K562 (cell line): ENCODE results near the gene DGUOK. TPM values are rescaled to one million over a fixed set of nuclear protein-coding genes. Genes with fewer than 3 reads are reported as not detected.

Experiments used
- ATAC-seq: fragments of 200-7000 bp; cut with Tn5 transposase; 3 replicates; pipeline ENCODE4 v1.9.1; 2020; ENCODE audit warnings: moderate library complexity
- BruUV-seq: library from RNA; stranded (reverse); fragments of 400-500 nt; replicated peaks from 2 replicates; lab custom pipeline; 2021; lab: Mats Ljungman, UMichigan
- CTCF ChIA-PET: fragments of 300-600 bp; formaldehyde crosslinking; extraction: SDS; loops from one replicate; lab custom pipeline; 2021; ENCODE audit warnings: low intra/inter-chr PET ratio; lab: Yijun Ruan, JAX
- POLR2A ChIA-PET: fragments of 300-600, 350-650 bp; sonication (Branson Sonifier 250); formaldehyde crosslinking; extraction: SDS; loops from one replicate; lab custom pipeline; 2021; ENCODE audit warnings: antibody characterized with exemption, inconsistent platforms; lab: Yijun Ruan, JAX
- DNase-seq, 4 experiments: peaks; one replicate each; pipeline versions ENCODE4 v3.0.0 to v3.0.0-alpha.2; 2011 to 2018; ENCODE audit warnings: low spot score in 3 of 4, mixed read lengths in 3 of 4; ENCODE audit errors: extremely low read depth in 1 of 4
- FAIRE-seq: peaks from 2 replicates; lab custom pipeline; 2011; peaks lifted over from hg19 to GRCh38; lab: Jason Lieb, UNC
- H2AFZ ChIP-seq: 2 replicates; pipeline ENCODE4 v1.6.0; 2011; ENCODE audit warnings: low read depth, low read length, control low read depth, inconsistent platforms
- H3K27ac ChIP-seq: fragments of 200-600 bp; 3 replicates; pipeline ENCODE4 v1.8.0; 2011; ENCODE audit warnings: low read depth, mild to moderate bottlenecking, control low read depth, inconsistent platforms, low read length, moderate library complexity, mixed read lengths; ENCODE audit errors: extremely low read depth
- H3K27me3 ChIP-seq, 2 experiments: fragments of 300-600 bp in 1 of 2; 2 replicates in 1 of 2; 3 replicates in 1 of 2; pipeline versions ENCODE4 v1.6.0 to v1.8.0; 2011; ENCODE audit warnings: inconsistent platforms in 2 of 2, low read length in 2 of 2, mild to moderate bottlenecking in 1 of 2, mixed read lengths in 1 of 2, moderate library complexity in 1 of 2; ENCODE audit not compliant: control insufficient read depth in 2 of 2, insufficient read depth in 2 of 2
- H3K36me3 ChIP-seq: fragments of 300-600 bp; 3 replicates; pipeline ENCODE4 v1.8.0; 2011; ENCODE audit warnings: mild to moderate bottlenecking, low read length, inconsistent platforms; ENCODE audit not compliant: control insufficient read depth, insufficient read depth
- H3K4me1 ChIP-seq, 2 experiments: fragments of 200-600 bp in 1 of 2; replicated peaks in 1 of 2; 2 replicates in 1 of 2; 3 replicates in 1 of 2; pipeline versions ENCODE4 v1.5.1 to v1.8.0; 2011; ENCODE audit warnings: inconsistent platforms in 2 of 2, low read length in 2 of 2, mild to moderate bottlenecking in 1 of 2, mixed read lengths in 1 of 2, moderate library complexity in 1 of 2; ENCODE audit not compliant: control insufficient read depth in 2 of 2, insufficient read depth in 2 of 2
- H3K4me2 ChIP-seq: 2 replicates; pipeline ENCODE4 v1.6.1; 2011; ENCODE audit warnings: low read length, control low read depth, inconsistent platforms, mixed read lengths; ENCODE audit not compliant: insufficient read depth
- H3K4me3 ChIP-seq: fragments of 200-600 bp; sonication (generic), shearing (Covaris generic); 2 replicates; pipeline ENCODE4 v1.5.1; 2016; ENCODE audit warnings: control low read depth, inconsistent platforms
- H3K79me2 ChIP-seq: fragments of 200-600 bp; 3 replicates; pipeline ENCODE4 v1.8.0; 2011; ENCODE audit warnings: low read length, inconsistent platforms; ENCODE audit not compliant: control insufficient read depth, insufficient read depth
- H3K9ac ChIP-seq, 2 experiments: 2 replicates each; pipeline versions ENCODE4 v1.6.0 to v1.6.1; 2011; ENCODE audit warnings: low read depth in 2 of 2, low read length in 2 of 2, control low read depth in 1 of 2, inconsistent platforms in 1 of 2, mild to moderate bottlenecking in 1 of 2, mixed read lengths in 1 of 2; ENCODE audit not compliant: insufficient read depth in 1 of 2
- H3K9me1 ChIP-seq: one replicate; pipeline ENCODE4 v1.6.0; 2011; ENCODE audit warnings: inconsistent platforms, mild to moderate bottlenecking, low read length, moderate library complexity; ENCODE audit not compliant: control insufficient read depth, insufficient read depth
- H3K9me3 ChIP-seq: replicated peaks from 2 replicates; pipeline ENCODE4 v1.5.1; 2011; ENCODE audit warnings: low read depth, low read length, inconsistent platforms; ENCODE audit not compliant: control insufficient read depth, insufficient read depth
- H4K20me1 ChIP-seq: replicated peaks from 2 replicates; pipeline ENCODE4 v1.6.1; 2011; ENCODE audit warnings: low read length, inconsistent platforms, mixed read lengths; ENCODE audit not compliant: control insufficient read depth, insufficient read depth
- KDM1A ChIP-seq, 2 experiments: fragments of 450-650 bp; IDR thresholded peaks; 2 replicates each; pipeline ENCODE4 v1.6.1; 2016; ENCODE audit warnings: mild to moderate bottlenecking in 2 of 2
- NONO ChIP-seq, 2 experiments: fragments of 200-400 bp in 1 of 2; fragments of 450-650 bp in 1 of 2; formaldehyde crosslinking in 1 of 2; IDR thresholded peaks; 2 replicates each; pipeline ENCODE4 v1.6.1; 2017; ENCODE audit warnings: low read depth in 2 of 2, mild to moderate bottlenecking in 2 of 2, moderate library complexity in 2 of 2, low read length in 1 of 2
- POLR2A ChIP-seq: fragments of 450-650 bp; conservative IDR thresholded peaks from 2 replicates; pipeline ENCODE4 v1.6.1; 2016
- ZNF316 ChIP-seq: fragments of 450-650 bp; IDR thresholded peaks from 2 replicates; pipeline ENCODE4 v1.6.1; 2016
- whole genome bisulfite sequencing: fragments of 100-300 bp; shearing (Covaris generic); methylation state at CpG from one replicate; pipeline ENCODE4 v1.1.6; 2016; ENCODE audit warnings: low coverage, mixed read lengths; ENCODE audit not compliant: insufficient coverage; ENCODE audit errors: missing lambda C conversion rate; 5-methylcytosine and 5-hydroxymethylcytosine counted together
- in situ Hi-C: fragments of 300-500 bp; cut with MboI; formaldehyde crosslinking; loops from 4 replicates; pipeline ENCODE4 v1.15.0; 2018; ENCODE audit warnings: inconsistent platforms, mixed read lengths
- intact Hi-C: fragments of 100-400 bp; cut with micrococcal nuclease; formaldehyde crosslinking; loops from 2 replicates; pipeline ENCODE4 v1.14.2; 2022
- polyA plus RNA-seq, 8 experiments: library from polyadenylated mRNA; depleted of rRNA in 4 of 8; stranded (reverse) in 5 of 8; unstranded in 3 of 8; fragments of >200 nt; fragmentation: Nextera tagmentation in 2 of 8; fragmentation: Illumina TruSeq in 1 of 8; extraction: Ambion mirVana in 2 of 8; extraction: Trizol in 1 of 8; gene quantifications; 2 replicates each; pipeline versions ENCODE4 v1.2.1 to v1.2.3, GENCODE V29; 2011 to 2014; ENCODE audit warnings: inconsistent platforms in 1 of 8, missing spikeins in 1 of 8
- total RNA-seq, 7 experiments: library from RNA; depleted of rRNA in 6 of 7; stranded (reverse); fragments of >200 nt in 6 of 7; fragmentation: Illumina TruSeq in 2 of 7; extraction: Trizol in 2 of 7; gene quantifications; 2 replicates each; pipeline versions ENCODE4 v1.2.1 to v1.2.3, GENCODE V29; 2011 to 2021; ENCODE audit warnings: low replicate concordance in 1 of 7
- TF ChIP-seq, protein P1 (sequence below): IDR thresholded peaks from 2 replicates; pipeline ENCODE4 v1.6.1; 2012; ENCODE audit warnings: low read depth, low read length, improper control_type of control experiment, borderline replicate concordance
- TF ChIP-seq, protein P2 (sequence below): IDR thresholded peaks from 2 replicates; pipeline ENCODE4 v1.6.1; 2014; ENCODE audit warnings: antibody characterized with exemption

DGUOK gene
- total and polyA plus RNA-seq, 9 of the 15 experiments (the other 6 are each of a cell fraction or from before 2014, with no cell fraction given): 67.0 to 288 (median 126) TPM

DNA sequence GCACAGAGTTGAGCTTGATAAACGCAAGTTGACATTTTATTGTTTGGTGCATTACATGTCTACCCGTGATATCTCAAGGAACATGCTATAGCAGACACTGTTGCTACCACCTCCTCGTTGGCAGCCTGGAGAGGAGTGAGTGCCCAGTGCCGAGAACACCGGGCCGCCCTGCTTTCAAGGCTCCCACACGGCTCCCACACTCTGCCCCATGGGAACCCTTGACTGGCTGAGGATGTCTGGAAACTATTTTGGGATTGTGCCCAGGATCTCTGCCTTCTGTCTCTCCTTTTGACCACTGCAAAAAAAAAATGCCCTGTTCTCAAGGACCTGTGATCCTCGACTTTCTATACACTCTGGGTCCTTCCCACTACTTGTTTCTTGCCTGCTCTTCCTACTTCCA, 79.1 kb downstream of the DGUOK start:
- H3K4me2 ChIP-seq: 0 out of 2 replicates have a peak overlapping the region, but pooled peaks have one; percentile 6
- ChIA-PET CTCF (no interaction called here), POLR2A (interaction anchor here (0.5 to 1.9 kb wide), 5 partner anchors 9 to 1342 kb away, joined by 3 to 5 read pairs (median 3); no protein-coding TSS in a partner anchor)
- H3K27me3 ChIP-seq: no peaks in the 10 kb centered on the region
- no peak overlapping the region; a peak in 1 of 4 replicates for H3K9ac ChIP-seq
- intact Hi-C loops (no loop called here), in situ Hi-C loops (no loop called here)
- 87% methylated on average over 8 of the region's 8 CpGs for WGBS
- peaks cover 3% of the 10 kb centered on the region for H3K9me1 ChIP-seq
- no peaks in the 10 kb centered on the region; the same call in 1 of the 2 replicates for H4K20me1 ChIP-seq
- FAIRE-seq (no peak), DNase-seq (no peak), ATAC-seq (no peak)
- peaks cover 51 to 66% of the 10 kb centered on the region in 2 experiments for H3K4me1 ChIP-seq
- no peaks in the 10 kb centered on the region for H3K9me3 ChIP-seq
- H3K4me3 ChIP-seq: no peak overlapping the region
- H3K27ac ChIP-seq: no peak overlapping the region; the same call in 2 of the 3 replicates
- no TSS peak for BruUV-seq
- peaks cover 24% of the 10 kb centered on the region for H3K36me3 ChIP-seq
- TF ChIP-seq, protein P1, sequence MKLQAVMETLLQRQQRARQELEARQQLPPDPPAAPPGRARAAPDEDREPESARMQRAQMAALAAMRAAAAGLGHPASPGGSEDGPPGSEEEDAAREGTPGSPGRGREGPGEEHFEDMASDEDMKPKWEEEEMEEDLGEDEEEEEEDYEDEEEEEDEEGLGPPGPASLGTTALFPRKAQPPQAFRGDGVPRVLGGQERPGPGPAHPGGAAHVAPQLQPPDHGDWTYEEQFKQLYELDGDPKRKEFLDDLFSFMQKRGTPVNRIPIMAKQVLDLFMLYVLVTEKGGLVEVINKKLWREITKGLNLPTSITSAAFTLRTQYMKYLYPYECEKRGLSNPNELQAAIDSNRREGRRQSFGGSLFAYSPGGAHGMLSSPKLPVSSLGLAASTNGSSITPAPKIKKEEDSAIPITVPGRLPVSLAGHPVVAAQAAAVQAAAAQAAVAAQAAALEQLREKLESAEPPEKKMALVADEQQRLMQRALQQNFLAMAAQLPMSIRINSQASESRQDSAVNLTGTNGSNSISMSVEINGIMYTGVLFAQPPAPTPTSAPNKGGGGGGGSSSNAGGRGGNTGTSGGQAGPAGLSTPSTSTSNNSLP: no peak
- TF ChIP-seq, protein P2, sequence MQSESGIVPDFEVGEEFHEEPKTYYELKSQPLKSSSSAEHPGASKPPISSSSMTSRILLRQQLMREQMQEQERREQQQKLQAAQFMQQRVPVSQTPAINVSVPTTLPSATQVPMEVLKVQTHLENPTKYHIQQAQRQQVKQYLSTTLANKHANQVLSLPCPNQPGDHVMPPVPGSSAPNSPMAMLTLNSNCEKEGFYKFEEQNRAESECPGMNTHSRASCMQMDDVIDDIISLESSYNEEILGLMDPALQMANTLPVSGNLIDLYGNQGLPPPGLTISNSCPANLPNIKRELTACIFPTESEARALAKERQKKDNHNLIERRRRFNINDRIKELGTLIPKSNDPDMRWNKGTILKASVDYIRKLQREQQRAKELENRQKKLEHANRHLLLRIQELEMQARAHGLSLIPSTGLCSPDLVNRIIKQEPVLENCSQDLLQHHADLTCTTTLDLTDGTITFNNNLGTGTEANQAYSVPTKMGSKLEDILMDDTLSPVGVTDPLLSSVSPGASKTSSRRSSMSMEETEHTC: no peak
- TF ChIP-seq KDM1A (IDR thresholded peaks at IDR 0.05): no peak
- no peak for TF ChIP-seq NONO (IDR thresholded peaks at IDR 0.05; ENCODE audit: low read depth in 2 of 2, low read length in 1 of 2)
- TF ChIP-seq POLR2A: no peak
- peak; percentile 41 for TF ChIP-seq ZNF316
- peaks cover 92% of the 10 kb centered on the region for H3K79me2 ChIP-seq
- no peak overlapping the region for H2AFZ ChIP-seq
